ENCODE results near the gene NDUFA6.

GRCh38 chr22:42079319-42080251 lies 11.0 kb downstream of the NDUFA6 start, which contains the start of gene SMDT1:
- TF ChIP-seq POLR2AphosphoS5 (IDR thresholded peaks at IDR 0.05) (peak; percentile 38 to 86 (median 67)), CTCF (IDR thresholded peaks at IDR 0.05) (no peak), EP300 (IDR thresholded peaks at IDR 0.05) (no peak), POLR2A (IDR thresholded peaks at IDR 0.05) (peak; percentile 65 to 84)

All from suprapubic skin (tissue), 4 donors.